Liver (tissue), 9 donors: Measurements from ENCODE around the gene TPBGL. TPM values are rescaled to one million over a fixed set of nuclear protein-coding genes. Genes with fewer than 3 reads are reported as not detected.

Experiments
- DNase-seq: peaks from one replicate; pipeline ENCODE4 v3.0.0-alpha.2; 2017; ENCODE audit warnings: low spot score
- H3K27ac ChIP-seq, 2 donors: one replicate each; pipeline ENCODE4 v1.7.0; 2013; ENCODE audit warnings: inconsistent platforms in 2 of 2, low read length in 2 of 2, control low read depth in 1 of 2, low read depth in 1 of 2, mild to moderate bottlenecking in 1 of 2
- H3K27me3 ChIP-seq, 4 donors: one replicate each; pipeline versions ENCODE4 v1.6.1 to v1.7.0; 2013; ENCODE audit warnings: low read length in 3 of 4, inconsistent platforms in 1 of 4, mild to moderate bottlenecking in 1 of 4, moderate library complexity in 1 of 4; ENCODE audit not compliant: control insufficient read depth in 4 of 4, insufficient read depth in 4 of 4
- H3K36me3 ChIP-seq, 4 donors: one replicate each; pipeline versions ENCODE4 v1.6.1 to v1.7.0; 2013; ENCODE audit warnings: low read length in 3 of 4, mild to moderate bottlenecking in 3 of 4, low read depth in 1 of 4, moderate library complexity in 1 of 4; ENCODE audit not compliant: control insufficient read depth in 4 of 4, insufficient read depth in 3 of 4
- H3K4me1 ChIP-seq, 4 donors: one replicate each; pipeline versions ENCODE4 v1.6.1 to v1.7.0; 2013; ENCODE audit warnings: low read length in 3 of 4, mild to moderate bottlenecking in 3 of 4, moderate library complexity in 1 of 4; ENCODE audit not compliant: control insufficient read depth in 4 of 4, insufficient read depth in 4 of 4
- H3K4me3 ChIP-seq, 3 donors: one replicate each; pipeline versions ENCODE4 v1.6.1 to v1.7.0; 2013; ENCODE audit warnings: low read length in 3 of 3, control low read depth in 1 of 3, low read depth in 1 of 3, mild to moderate bottlenecking in 1 of 3
- H3K9ac ChIP-seq, 2 donors: one replicate each; pipeline ENCODE4 v1.7.0; 2013; ENCODE audit warnings: low read length in 2 of 2, mild to moderate bottlenecking in 2 of 2, moderate library complexity in 2 of 2, control low read depth in 1 of 2, low read depth in 1 of 2
- H3K9me3 ChIP-seq, 4 donors: one replicate each; pipeline versions ENCODE4 v1.6.1 to v1.7.0; 2013; ENCODE audit warnings: low read length in 3 of 4; ENCODE audit not compliant: control insufficient read depth in 4 of 4
- FOXA1 ChIP-seq: IDR thresholded peaks from 2 replicates; pipeline ENCODE4 v1.6.1; 2016; ENCODE audit warnings: antibody characterized with exemption
- FOXA2 ChIP-seq: IDR thresholded peaks from 2 replicates; pipeline ENCODE4 v1.6.1; 2016; ENCODE audit warnings: antibody characterized with exemption
- GABPA ChIP-seq, 2 donors: IDR thresholded peaks in 1 of 2; conservative IDR thresholded peaks in 1 of 2; 2 replicates each; pipeline ENCODE4 v1.6.1; 2016; ENCODE audit warnings: antibody characterized with exemption in 2 of 2, mild to moderate bottlenecking in 1 of 2, moderate library complexity in 1 of 2
- HNF4A ChIP-seq, 2 donors: conservative IDR thresholded peaks; 2 replicates each; pipeline ENCODE4 v1.6.1; 2016; ENCODE audit warnings: antibody characterized with exemption in 2 of 2, mild to moderate bottlenecking in 2 of 2
- HNF4G ChIP-seq: IDR thresholded peaks from 2 replicates; pipeline ENCODE4 v1.6.1; 2016; ENCODE audit warnings: antibody characterized with exemption
- JUND ChIP-seq, 2 donors: IDR thresholded peaks; 2 replicates each; pipeline ENCODE4 v1.6.1; 2016; ENCODE audit warnings: antibody characterized with exemption in 2 of 2
- NR2F2 ChIP-seq: IDR thresholded peaks from 2 replicates; pipeline ENCODE4 v1.6.1; 2016; ENCODE audit warnings: antibody characterized with exemption
- RAD21 ChIP-seq, 2 donors: IDR thresholded peaks; 2 replicates each; pipeline ENCODE4 v1.6.1; 2016; ENCODE audit warnings: antibody characterized with exemption in 2 of 2, mild to moderate bottlenecking in 2 of 2
- RXRA ChIP-seq, 2 donors: IDR thresholded peaks; 2 replicates each; pipeline ENCODE4 v1.6.1; 2017 to 2018; ENCODE audit warnings: antibody characterized with exemption in 2 of 2, mild to moderate bottlenecking in 1 of 2
- YY1 ChIP-seq: IDR thresholded peaks from 2 replicates; pipeline ENCODE4 v1.6.1; 2016; ENCODE audit warnings: antibody characterized with exemption, mild to moderate bottlenecking
- WGBS: extraction: QIAGEN DNeasy Blood & Tissue Kit; methylation state at CpG from one replicate; pipeline ENCODE4 v1.1.7; 2013; 5-methylcytosine and 5-hydroxymethylcytosine counted together
- polyA plus RNA-seq, 2 donors: library from polyadenylated mRNA; stranded (reverse) in 1 of 2; unstranded in 1 of 2; fragments of 200-250 nt in 1 of 2; fragments of >200 nt in 1 of 2; fragmentation: Nextera tagmentation in 1 of 2; extraction: Ambion mirVana in 1 of 2; gene quantifications; one replicate each; pipeline versions ENCODE4 v1.2.1 to v1.2.3, GENCODE V29; 2013 to 2015
- total RNA-seq, 2 donors: library from RNA; depleted of rRNA; stranded (reverse); fragments of >200 nt; gene quantifications; one replicate each; pipeline ENCODE4 v1.2.3, GENCODE V29; 2014
- TF ChIP-seq, protein P1 (sequence below): IDR thresholded peaks from 2 replicates; pipeline ENCODE4 v1.6.1; 2016; ENCODE audit warnings: antibody characterized with exemption
- TF ChIP-seq, protein P2 (sequence below): IDR thresholded peaks from 2 replicates; pipeline ENCODE4 v1.6.1; 2016; ENCODE audit warnings: antibody characterized with exemption
- TF ChIP-seq, protein P3 (sequence below): fragments of 150-350 bp; IDR thresholded peaks from 2 replicates; pipeline ENCODE4 v1.5.1; 2017; ENCODE audit warnings: improper control_type of control experiment, low read depth, low read length; ENCODE audit not compliant: missing input control
- TF ChIP-seq, protein P4 (sequence below): IDR thresholded peaks from 2 replicates; pipeline ENCODE4 v1.6.1; 2016; ENCODE audit warnings: antibody characterized with exemption
- donor health status: healthy.
- donor health status: healthy.
- donor health status: healthy.
- donor health status: healthy.
- donor health status: healthy.

Gene TPBGL
- total and polyA plus RNA-seq, 4 donors: 0.05 TPM; not detected in 3

DNA sequence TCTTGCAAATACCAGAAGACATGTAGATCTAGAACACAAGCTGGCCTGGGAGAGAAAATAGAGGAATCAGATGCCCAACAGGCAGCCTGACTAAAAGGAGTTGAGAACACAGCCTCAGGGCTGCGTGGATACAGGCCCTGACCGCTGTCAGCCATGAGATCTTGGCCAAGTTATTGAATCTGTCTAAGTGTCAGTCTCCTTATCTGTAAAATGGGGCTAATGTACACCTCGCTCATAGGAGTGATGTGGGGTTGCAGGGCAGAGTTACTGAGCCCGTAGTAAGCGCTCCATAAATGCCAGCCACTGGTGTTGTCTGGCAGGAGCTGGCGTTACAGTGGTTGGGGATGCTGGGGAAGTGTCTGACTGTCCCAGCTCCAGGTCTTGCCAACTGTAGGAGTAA, 38.4 kb upstream of the TPBGL start (continued):
- TF ChIP-seq, protein P1, sequence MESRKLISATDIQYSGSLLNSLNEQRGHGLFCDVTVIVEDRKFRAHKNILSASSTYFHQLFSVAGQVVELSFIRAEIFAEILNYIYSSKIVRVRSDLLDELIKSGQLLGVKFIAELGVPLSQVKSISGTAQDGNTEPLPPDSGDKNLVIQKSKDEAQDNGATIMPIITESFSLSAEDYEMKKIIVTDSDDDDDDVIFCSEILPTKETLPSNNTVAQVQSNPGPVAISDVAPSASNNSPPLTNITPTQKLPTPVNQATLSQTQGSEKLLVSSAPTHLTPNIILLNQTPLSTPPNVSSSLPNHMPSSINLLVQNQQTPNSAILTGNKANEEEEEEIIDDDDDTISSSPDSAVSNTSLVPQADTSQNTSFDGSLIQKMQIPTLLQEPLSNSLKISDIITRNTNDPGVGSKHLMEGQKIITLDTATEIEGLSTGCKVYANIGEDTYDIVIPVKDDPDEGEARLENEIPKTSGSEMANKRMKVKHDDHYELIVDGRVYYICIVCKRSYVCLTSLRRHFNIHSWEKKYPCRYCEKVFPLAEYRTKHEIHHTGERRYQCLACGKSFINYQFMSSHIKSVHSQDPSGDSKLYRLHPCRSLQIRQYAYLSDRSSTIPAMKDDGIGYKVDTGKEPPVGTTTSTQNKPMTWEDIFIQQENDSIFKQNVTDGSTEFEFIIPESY: no peak
- TF ChIP-seq FOXA1 (no peak), HNF4G (no peak), RAD21 (IDR thresholded peaks at IDR 0.05) (no peak), NR2F2 (no peak), GABPA (IDR thresholded peaks at IDR 0.05 in 1 of 2, conservative IDR thresholded peaks at IDR 0.05 in 1 of 2) (no peak)
- TF ChIP-seq, protein P2, sequence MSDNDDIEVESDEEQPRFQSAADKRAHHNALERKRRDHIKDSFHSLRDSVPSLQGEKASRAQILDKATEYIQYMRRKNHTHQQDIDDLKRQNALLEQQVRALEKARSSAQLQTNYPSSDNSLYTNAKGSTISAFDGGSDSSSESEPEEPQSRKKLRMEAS: no peak

DNA sequence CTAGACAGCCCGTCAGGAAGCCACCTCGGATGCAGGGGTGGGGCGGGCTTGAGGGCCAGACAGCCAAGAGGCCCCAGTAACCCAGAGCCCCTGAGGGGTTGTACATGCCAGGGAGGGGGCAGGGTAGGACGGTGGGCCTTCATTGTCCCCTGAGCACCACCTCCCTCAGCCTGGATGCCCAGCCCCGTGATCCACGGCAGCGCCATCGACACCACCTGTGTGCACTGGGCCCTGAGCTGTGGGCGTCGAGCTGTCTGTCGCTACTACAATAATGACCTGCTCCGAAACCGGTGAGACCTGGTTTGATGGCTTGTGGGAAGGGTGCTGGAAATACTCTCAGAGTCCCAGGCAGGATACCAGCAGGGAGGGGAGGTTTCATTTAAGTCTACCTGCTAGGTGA, 37.4 kb upstream of the TPBGL start:
- peak overlapping the region; percentile 62 to 64 for H3K27ac ChIP-seq
- no peak for DNase-seq

DNA sequence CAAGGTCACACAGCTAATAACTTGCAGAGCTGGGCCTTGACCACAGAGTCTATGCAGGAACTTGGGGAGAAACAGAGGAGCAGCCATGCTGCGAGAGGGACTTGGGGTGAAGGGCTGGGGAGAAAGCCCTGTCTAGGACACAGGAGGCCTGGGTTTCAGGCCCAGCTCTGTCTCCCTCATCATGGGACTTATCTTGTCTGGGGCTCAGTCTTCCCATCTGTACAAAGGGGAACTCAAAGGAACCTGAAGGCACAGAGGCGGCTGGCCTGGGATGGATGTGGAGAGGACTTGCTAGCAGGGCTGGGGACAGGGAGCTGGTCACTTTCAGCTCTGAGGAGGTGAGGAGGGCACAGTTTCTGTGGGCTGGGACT, 36.9 kb upstream of the TPBGL start:
- Histone ChIP-seq H3K4me1 (peaks cover 12 to 51% (median 41%) of the 10 kb centered on the region in 4 donors), H3K9me3 (no peaks in the 10 kb centered on the region), H3K27ac (peak overlapping the region; percentile 62 to 64), H3K36me3 (peaks cover 3 to 26% (median 20%) of the 10 kb centered on the region in 4 donors), H3K27me3 (no peaks in the 10 kb centered on the region), H3K4me3 (no peak overlapping the region), H3K9ac (peak overlapping the region in 1 of 2 donors; percentile 7)
- no peak for DNase-seq
- 91% methylated on average over 2 of the region's 2 CpGs for WGBS
- TF ChIP-seq FOXA2 (no peak), YY1 (no peak), JUND (IDR thresholded peaks at IDR 0.05) (no peak), RAD21 (IDR thresholded peaks at IDR 0.05) (no peak), GABPA (IDR thresholded peaks at IDR 0.05 in 1 of 2, conservative IDR thresholded peaks at IDR 0.05 in 1 of 2) (no peak), NR2F2 (no peak)
- TF ChIP-seq, protein P3, sequence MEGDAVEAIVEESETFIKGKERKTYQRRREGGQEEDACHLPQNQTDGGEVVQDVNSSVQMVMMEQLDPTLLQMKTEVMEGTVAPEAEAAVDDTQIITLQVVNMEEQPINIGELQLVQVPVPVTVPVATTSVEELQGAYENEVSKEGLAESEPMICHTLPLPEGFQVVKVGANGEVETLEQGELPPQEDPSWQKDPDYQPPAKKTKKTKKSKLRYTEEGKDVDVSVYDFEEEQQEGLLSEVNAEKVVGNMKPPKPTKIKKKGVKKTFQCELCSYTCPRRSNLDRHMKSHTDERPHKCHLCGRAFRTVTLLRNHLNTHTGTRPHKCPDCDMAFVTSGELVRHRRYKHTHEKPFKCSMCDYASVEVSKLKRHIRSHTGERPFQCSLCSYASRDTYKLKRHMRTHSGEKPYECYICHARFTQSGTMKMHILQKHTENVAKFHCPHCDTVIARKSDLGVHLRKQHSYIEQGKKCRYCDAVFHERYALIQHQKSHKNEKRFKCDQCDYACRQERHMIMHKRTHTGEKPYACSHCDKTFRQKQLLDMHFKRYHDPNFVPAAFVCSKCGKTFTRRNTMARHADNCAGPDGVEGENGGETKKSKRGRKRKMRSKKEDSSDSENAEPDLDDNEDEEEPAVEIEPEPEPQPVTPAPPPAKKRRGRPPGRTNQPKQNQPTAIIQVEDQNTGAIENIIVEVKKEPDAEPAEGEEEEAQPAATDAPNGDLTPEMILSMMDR: no peak
- TF ChIP-seq, protein P2: no peak
- TF ChIP-seq, protein P4, sequence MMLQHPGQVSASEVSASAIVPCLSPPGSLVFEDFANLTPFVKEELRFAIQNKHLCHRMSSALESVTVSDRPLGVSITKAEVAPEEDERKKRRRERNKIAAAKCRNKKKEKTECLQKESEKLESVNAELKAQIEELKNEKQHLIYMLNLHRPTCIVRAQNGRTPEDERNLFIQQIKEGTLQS: no peak
- TF ChIP-seq, protein P1: no peak

More for the DNA sequence above, 37.4 kb upstream of the TPBGL start:
- TF ChIP-seq RXRA (IDR thresholded peaks at IDR 0.05): no peak
- TF ChIP-seq HNF4A (conservative IDR thresholded peaks at IDR 0.05): no peak
- TF ChIP-seq NR2F2: no peak
- no peak for TF ChIP-seq FOXA1
- TF ChIP-seq, protein P1: no peak
- H3K9me3 ChIP-seq: no peaks in the 10 kb centered on the region
- H3K27me3 ChIP-seq: no peaks in the 10 kb centered on the region
- H3K4me1 ChIP-seq: peaks cover 12 to 51% (median 41%) of the 10 kb centered on the region in 4 donors
- peaks cover 7 to 29% (median 24%) of the 10 kb centered on the region in 4 donors for H3K36me3 ChIP-seq
- no peak overlapping the region for H3K4me3 ChIP-seq
- H3K9ac ChIP-seq: no peak overlapping the region
- 89% methylated on average over 13 of the region's 13 CpGs for WGBS
